Erythroblast (primary cell): Measurements from ENCODE around the gene ARRB1.

Experiments
- GATA1 ChIP-seq: IDR thresholded peaks from 2 replicates; pipeline ENCODE4 v1.6.1; 2011; ENCODE audit warnings: low read depth, mild to moderate bottlenecking, control low read depth, low read length, moderate library complexity
- POLR2A ChIP-seq: IDR thresholded peaks from 2 replicates; pipeline ENCODE4 v1.6.1; 2011; ENCODE audit warnings: mild to moderate bottlenecking, low read length

DNA sequence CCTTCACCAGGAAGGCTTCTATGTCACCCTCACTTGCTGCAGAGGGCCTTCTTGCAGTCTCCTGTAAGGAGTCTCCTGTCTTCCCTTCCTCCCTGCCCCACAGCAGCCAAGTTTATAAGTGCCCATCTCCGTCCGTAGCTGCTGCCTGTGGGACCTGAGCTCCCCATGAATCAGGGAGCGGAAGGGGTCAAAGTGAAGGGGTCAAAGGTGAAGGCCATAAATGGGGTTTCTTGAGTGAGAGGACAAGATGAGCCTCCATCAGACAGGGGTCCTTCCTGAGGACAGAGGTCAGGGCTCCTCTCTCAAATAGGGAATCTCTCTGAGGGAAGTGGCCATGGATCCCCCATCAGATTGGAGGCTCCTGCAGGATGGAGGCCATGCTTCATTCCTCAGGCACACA, 44.4 kb downstream of the ARRB1 start:
- TF ChIP-seq POLR2A (no peak), GATA1 (no peak)
